Measurements from ENCODE around the gene KPNA6.
A peak's percentile ranks its signal among the peaks of the same experiment; 100 is the strongest.
"Not testable (repeated sequence)": the region's sequence is repeated elsewhere in the genome, so short reads cannot be mapped to it uniquely, and the experiment has no call there.

The KPNA6 gene

DNA sequence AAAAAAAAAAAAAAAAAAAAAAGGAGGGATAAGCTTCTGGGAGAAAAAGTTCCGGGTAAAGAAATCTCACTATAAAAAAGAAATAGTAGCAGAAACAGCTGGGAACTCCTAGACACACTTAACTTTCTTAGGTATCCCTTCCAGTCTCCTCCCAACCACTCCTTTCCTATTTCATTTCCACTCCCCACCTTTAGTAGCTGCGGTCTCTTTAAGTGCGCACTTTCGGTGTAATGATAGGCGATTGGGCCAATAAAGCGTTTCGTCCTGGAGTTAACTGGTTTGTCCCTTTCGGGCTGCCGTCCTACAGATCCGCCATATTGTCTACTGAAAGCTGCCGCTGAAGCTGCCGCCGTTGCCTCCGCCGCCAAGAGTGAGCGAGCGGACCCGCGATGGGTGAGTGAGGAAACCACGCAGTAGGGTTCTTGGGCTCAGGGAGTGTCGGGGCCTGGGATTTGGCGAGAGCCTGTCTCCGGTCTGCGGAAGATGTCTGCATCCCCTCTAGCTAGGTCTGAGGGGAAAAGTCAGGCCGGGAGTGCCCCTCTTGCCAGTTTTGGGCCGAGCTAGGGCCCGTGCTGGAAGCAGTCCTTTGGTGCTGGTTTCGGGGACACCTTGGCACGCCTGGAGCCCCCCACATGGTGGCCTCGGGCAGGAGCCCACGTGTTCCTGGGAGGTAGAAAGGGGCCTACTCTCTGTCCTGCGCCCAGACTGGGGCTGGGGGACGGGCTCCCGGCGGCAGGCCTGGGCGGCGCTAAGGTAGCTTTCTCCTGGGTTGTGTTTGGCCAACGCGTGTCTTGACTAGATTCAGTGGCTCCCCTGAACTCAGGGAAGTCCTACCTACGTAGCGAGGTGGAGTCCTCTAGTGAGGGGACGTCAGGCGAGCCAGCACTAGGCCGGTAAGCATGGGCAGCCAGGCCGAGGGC is at the start of gene KPNA6:
Gene KPNA6 (plus strand): TSS at position 315 of the 920 bp plus-strand sequence. CDS start 75 bp downstream, at position 390.
- peak; percentile 67 to 76 for DNase-seq (ENCODE audit: low read depth in 2 of 2)

DNA sequence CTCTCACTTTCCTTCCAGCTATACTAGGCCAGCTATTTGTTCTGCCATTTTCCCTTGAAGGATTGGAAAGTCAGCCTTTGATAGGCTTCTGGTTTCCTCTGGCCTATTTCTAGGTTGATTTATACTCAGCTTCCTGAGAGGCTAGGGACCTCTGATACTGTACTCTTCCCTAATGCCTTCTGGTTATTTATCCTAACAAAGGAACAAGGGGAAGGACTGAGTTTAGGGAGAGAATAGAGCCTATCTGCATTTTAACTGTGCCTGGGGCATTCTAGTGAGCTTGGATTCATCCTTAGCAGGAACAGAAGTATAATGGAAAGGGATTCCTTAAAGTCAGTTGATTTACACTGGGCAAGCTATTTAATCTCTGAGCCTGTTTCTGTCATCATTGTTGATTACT is 46.9 kb upstream of the KPNA6 start:
- DNase-seq (ENCODE audit: low read depth in 2 of 2), result no peak

GRCh38 chr1:32062867-32063230 is 45.0 kb upstream of the KPNA6 start:
- no peak for DNase-seq (ENCODE audit: low read depth in 2 of 2)

DNA sequence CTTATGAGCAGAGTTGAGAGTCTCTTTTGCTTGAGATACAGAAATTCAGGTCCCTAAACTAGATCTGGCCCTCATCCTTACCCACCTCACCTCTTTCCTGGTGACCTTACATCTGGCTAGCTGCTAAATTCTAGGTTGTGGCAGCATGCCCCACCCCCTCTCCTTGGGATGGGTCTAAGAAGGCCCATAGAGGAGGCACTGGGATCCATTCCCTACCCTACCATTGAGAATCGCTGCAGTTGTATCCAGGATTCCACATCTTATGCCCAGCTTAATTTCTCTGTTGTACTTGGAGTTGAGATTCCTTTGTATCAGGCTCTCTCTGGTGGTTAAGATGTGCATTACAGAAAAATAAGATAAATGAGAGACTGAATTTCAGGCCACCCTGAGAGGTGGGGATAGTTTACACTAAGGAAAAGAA is 44.6 kb upstream of the KPNA6 start:
- no peak for DNase-seq (ENCODE audit: low read depth in 2 of 2)

GRCh38 chr1:32065613-32066488 is 42.0 kb upstream of the KPNA6 start:
- not testable (repeated sequence) for DNase-seq (ENCODE audit: low read depth in 2 of 2)

DNA sequence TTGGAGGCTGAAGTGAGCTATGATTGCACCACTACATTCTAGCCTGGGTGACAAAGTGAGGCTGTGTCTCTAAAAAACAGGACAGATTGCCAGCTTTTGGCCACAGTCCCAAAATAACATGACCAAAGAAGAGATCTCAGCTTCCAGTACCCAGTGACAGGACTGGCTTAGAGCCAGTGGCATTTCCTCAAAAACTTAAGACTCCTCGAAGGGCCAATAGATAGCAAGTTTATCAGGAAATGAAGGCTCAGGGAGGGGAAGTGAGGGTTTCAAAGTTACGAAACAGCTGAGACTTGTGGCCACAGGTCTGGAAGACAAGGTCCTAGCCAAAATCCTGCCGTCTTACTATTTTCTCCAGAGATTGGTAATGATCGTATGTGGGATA is 41.4 kb upstream of the KPNA6 start:
- no peak for DNase-seq (ENCODE audit: low read depth in 2 of 2)

DNA sequence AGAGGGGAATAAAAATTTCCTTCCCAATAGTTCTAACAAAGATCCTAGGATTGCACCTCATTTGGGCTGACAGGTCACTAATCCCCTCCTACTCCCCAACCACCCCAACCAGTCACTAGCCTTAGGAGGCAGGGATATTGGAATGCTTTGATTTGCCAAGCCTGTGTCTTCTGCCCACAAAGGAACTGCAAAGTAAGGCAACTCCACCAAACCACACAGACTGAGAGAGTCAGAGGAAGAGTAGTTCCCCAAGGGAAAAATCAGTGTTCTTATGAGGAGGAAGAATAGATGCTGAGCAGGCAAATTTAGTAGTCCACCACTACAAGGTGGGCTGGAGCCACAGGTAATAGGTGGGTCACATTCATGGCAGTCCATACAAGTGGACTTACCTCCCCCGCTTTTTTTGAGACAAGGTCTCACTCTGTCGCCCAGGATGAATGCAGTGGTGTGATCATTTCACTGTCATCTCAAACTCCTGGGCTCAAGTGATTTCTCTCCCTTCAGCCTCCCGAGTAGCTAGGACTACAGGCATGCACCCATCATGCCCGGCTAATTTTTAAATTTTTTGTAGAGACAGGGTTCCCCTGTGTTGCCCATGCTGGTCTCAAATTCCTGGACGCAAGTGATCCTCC is 38.8 kb upstream of the KPNA6 start:
- DNase-seq (ENCODE audit: low read depth in 2 of 2), result no peak

DNA sequence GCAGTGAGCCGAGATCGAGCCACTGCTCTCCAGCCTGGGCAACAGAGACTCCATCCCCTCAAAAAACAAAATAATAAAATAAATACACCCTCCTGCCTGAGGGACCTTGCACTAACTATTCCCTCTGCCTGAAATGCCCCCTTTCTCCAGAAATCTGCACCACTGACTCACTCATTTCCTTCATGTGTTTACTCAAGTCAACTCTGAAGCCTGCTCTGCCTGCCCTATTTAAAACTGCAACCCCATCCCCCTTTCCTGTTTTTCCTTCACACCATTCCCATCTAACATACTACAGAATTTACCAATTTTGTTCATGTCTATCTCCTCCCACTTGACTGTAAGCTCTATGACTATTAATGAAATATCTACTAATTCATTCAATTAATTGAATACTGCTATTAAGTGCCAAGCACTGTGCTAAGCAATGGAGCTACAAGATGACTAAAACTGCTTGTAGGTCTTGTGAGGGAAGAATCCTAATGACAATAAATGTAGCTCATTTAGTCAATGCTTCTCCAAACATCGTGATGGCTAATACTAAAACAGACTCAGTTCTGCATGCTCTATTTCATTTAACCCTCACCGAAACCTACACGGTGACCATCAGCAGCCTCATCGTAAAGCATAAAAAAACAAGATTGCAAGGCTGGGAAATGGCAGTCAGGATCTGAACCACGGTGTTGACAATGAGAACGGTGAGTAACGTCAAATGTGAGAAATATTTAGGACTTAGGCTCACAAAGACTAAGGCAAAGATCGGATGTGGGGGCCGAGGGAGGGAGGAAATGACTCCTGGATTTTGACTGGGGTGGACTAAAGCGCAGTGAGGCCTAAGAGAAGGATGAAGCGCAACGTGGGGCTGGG is 35.9 kb upstream of the KPNA6 start:
- no peak for DNase-seq (ENCODE audit: low read depth in 2 of 2)

- DNase-seq (ENCODE audit: low read depth in 2 of 2), result peak; percentile 80 to 83
Measured at GRCh38 chr1:32072622-32073298, 35.1 kb upstream of the KPNA6 start, which contains the start of gene TMEM39B. Gene TMEM39B, plus strand, starts transcription at chr1:32072939. Its CDS starts 109 bp downstream, at chr1:32073048.

DNA sequence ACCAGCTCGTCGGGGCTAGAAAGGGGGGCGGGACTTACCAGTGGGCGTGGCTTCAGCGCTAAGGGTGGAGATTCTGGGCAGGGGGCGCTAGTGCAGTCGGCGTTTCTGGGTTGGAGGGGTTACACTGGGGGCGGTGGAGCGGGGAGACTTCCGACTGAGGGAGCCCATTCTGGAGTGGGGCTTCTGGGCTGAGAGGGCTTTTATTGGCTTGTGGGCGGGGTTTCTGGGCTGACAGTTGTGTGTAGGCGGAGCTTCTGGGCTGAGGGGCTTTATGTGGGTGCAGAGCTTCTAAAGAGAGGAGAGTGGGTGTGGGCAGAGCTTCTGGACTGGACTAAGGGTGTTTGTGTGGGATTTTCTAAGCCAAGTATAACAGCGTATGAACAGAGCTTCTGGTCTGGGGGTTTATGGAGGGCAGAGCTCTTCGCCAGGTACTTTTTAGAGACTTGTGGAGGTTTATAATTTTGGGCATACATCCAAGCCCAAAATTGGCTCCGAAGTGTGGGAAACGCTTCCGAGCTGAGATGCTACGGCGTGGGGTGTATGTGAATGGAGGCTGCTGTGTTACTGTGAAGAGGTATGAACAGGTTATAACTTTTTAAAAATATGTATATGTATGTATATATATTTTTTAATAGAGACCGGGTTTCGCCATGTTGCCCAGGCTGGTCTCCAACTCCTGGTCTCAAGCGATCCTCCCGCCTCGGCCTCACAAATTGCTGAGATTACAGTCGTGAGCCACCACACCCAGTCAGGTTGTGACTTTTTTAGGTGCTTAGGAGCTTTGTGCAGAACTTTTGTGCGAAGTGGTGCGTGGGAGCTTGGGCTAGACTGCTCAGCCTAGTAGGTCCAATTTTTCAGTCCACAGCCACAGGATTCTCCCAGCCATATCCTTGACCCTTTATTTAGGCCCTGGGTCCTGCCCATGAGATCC is 34.3 kb upstream of the KPNA6 start:
- DNase-seq (ENCODE audit: low read depth in 2 of 2), result no peak

DNA sequence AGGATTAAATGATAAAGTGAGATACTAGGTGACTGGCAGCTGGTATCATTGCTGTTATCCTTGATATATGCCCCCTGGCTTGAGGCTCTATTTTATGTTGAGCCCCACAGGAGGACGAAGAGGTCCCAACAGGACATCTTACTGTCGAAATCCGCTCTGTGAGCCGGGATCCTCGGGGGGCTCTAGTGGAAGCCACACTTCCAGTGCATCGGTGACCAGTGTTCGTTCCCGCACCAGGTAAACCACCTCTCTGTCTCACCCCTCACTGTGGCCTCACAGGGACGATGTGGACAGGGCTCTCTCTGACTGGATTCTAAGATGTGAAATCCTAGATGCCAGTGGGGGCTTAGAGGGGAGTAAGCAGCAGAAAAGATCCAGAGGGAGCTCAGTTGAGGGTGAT is 33.0 kb upstream of the KPNA6 start:
- no peak for DNase-seq (ENCODE audit: low read depth in 2 of 2)

- DNase-seq (ENCODE audit: low read depth in 2 of 2), result no peak
Measured at GRCh38 chr1:32077451-32077850, 30.4 kb upstream of the KPNA6 start.

- no peak for DNase-seq (ENCODE audit: low read depth in 2 of 2)
Measured at GRCh38 chr1:32082022-32082421, 25.8 kb upstream of the KPNA6 start.

GRCh38 chr1:32086381-32086780 is 21.5 kb upstream of the KPNA6 start:
- not testable (repeated sequence) for DNase-seq (ENCODE audit: low read depth in 2 of 2)

DNA sequence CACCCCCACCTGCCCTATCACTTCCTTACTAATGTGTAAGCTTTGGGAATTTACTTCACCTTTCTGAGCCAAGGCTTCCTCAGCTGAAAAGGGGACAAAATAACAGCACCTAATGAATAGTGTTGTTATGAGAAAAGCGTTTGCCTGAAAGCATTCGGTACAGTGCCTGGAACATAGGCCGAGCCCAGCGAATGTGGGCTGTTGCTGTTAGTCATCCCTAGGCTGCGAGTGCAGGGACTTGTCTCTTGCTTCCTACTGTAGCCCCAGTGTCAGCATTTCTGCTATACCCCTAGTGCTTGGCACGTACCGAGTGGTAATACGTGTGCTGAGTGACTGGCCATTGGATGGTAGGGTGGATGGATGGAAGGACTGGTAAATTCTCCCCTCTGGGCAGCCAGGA is 16.7 kb upstream of the KPNA6 start:
- no peak for DNase-seq (ENCODE audit: low read depth in 2 of 2)

- DNase-seq (ENCODE audit: low read depth in 2 of 2), result no peak
Measured at GRCh38 chr1:32091591-32091990, 16.3 kb upstream of the KPNA6 start.

DNA sequence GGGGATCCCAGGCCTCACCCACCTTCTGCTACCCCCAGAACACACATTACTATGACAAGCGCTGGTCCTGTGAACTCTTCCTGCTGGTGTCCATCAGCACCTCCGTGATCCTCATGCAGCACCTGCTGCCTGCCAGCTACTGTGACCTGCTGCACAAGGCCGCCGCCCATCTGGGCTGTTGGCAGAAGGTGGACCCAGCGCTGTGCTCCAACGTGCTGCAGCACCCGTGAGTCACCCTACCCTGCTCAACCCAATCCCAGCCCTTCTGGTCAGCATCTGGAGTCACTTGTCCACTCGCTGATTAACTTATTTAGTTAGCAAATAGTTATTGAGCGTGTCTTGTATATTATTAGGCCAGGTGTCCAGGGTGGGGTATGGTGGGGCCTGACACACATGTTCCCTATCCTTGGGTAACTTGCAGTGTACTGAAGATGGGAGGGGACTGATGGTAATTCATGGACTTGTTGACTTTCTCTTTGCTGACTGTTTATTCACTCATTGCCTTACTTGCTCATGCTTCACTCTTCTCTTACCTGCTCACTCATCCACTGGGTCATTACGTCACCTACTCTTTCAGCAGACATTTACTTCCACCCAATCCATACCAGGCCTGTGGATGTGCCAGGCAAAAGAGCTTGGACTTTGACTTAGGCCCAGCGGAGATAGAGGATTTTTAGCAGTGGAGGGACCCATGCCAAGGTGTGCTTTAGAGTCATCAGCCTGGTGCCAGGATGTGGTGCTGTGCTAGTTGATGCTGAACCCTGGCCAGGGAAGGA is 12.9 kb upstream of the KPNA6 start:
- DNase-seq (ENCODE audit: low read depth in 2 of 2), result no peak

DNA sequence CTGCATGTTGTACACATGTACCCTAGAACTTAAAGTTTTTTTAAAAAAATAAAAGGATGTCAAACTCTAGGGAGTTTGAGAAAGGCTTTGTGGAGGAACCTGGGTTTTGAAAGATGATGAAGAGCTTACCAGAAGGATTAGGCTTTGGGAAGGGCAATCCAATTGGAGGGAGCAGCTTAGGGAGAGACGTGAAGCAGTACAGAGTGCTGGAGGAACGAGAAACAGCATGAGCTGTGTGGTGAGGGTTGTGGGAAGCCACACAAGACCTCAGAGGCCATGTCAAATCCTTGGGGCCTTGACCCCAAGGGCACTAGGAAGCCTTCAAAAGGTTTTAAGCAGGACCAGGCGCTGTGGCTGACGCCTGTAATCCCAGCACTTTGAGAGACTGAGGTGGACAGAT is 8.4 kb upstream of the KPNA6 start:
- DNase-seq (ENCODE audit: low read depth in 2 of 2), result no peak

DNA sequence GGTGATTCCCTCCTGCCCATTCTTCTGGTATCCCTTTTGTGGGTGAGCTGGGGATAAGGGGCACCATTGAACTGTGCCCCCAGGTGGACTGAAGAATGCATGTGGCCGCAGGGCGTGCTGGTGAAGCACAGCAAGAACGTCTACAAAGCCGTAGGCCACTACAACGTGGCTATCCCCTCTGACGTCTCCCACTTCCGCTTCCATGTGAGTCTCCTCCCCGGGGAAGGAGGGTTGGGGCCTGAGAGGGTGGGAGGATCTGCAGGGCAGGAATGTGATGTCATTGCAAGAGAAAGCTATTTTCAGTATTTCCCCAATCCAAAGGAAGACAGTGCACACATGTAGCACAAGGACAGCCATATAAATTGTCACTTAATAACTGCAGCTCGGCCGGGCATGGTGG is 7.5 kb upstream of the KPNA6 start:
- DNase-seq (ENCODE audit: low read depth in 2 of 2), result no peak
